H1 (cell line): ENCODE measurements around the gene SMTN.

ENCODE experiments used
- CTCF ChIP-seq, 3 experiments: IDR thresholded peaks; 1 replicate in 2 of 3; 2 replicates in 1 of 3; pipeline versions ENCODE4 v1.5.1 to v1.6.1; 2011; ENCODE audit warnings: low read length in 3 of 3, mild to moderate bottlenecking in 3 of 3, inconsistent platforms in 2 of 3, low read depth in 1 of 3, moderate library complexity in 1 of 3; ENCODE audit not compliant: insufficient read depth in 1 of 3; ENCODE audit errors: control extremely low read depth in 1 of 3
- NRF1 ChIP-seq: IDR thresholded peaks from 2 replicates; pipeline ENCODE4 v1.6.1; 2011; ENCODE audit warnings: mild to moderate bottlenecking, low read depth, low read length, improper control_type of control experiment
- POLR2A ChIP-seq, 2 experiments: IDR thresholded peaks; 1 replicate in 1 of 2; 2 replicates in 1 of 2; pipeline ENCODE4 v1.6.1; 2011; ENCODE audit warnings: low read depth in 2 of 2, low read length in 2 of 2, mild to moderate bottlenecking in 2 of 2; ENCODE audit errors: control extremely low read depth in 1 of 2
- SIN3A ChIP-seq, 2 experiments: IDR thresholded peaks in 1 of 2; conservative IDR thresholded peaks in 1 of 2; 2 replicates each; pipeline ENCODE4 v1.6.1; 2011 to 2012; ENCODE audit warnings: low read length in 2 of 2, improper control_type of control experiment in 1 of 2, low read depth in 1 of 2, mild to moderate bottlenecking in 1 of 2
- TAF1 ChIP-seq: IDR thresholded peaks from 2 replicates; pipeline ENCODE4 v1.6.1; 2011; ENCODE audit warnings: mild to moderate bottlenecking, low read depth, low read length
- TBP ChIP-seq: IDR thresholded peaks from 2 replicates; pipeline ENCODE4 v1.6.1; 2011; ENCODE audit warnings: low read depth, low read length, improper control_type of control experiment

GRCh38 chr22:31039393-31039792, 41.7 kb upstream of the SMTN start:
- TF ChIP-seq POLR2A (IDR thresholded peaks at IDR 0.05; ENCODE audit: control extremely low read depth in 1 of 2, low read depth in 2 of 2, low read length in 2 of 2) = no peak
- no peak for TF ChIP-seq SIN3A (conservative IDR thresholded peaks at IDR 0.05 in 1 of 2, IDR thresholded peaks at IDR 0.05 in 1 of 2; ENCODE audit: low read depth in 1 of 2, low read length in 2 of 2)
- no peak for TF ChIP-seq NRF1
- TF ChIP-seq CTCF (IDR thresholded peaks at IDR 0.05; ENCODE audit: control extremely low read depth in 1 of 3, insufficient read depth in 1 of 3, low read depth in 1 of 3, low read length in 3 of 3) = no peak
- TF ChIP-seq TBP = no peak
- no peak for TF ChIP-seq TAF1
